Activated naive CD4-positive, alpha-beta T cell treated with anti-CD3 and anti-CD28 coated beads, Interleukin-2, amount 50 U/mL, for 72 hours (primary cell): ENCODE data around the gene PMFBP1. TPM values are rescaled to one million over a fixed set of nuclear protein-coding genes. Genes with fewer than 3 reads are reported as not detected.
A peak's percentile ranks its signal among the peaks of the same experiment; 100 is the strongest.

ENCODE experiments used
- ATAC-seq, 2 donors: fragments of 150-1000 bp; cut with Tn5 transposase; 2 replicates each; pipeline ENCODE4 v1.10.0; 2021; ENCODE audit warnings: mild to moderate bottlenecking in 2 of 2, moderate library complexity in 2 of 2
- DNase-seq, 2 donors: peaks; one replicate each; pipeline ENCODE4 v3.0.0; 2021 to 2022; ENCODE audit warnings: low spot score in 2 of 2
- H3K27ac Mint-ChIP-seq, 2 donors: one replicate each; pipeline ENCODE4 v1.8.0; 2022; ENCODE audit warnings: mild to moderate bottlenecking in 2 of 2, mixed read lengths in 2 of 2
- H3K36me3 Mint-ChIP-seq, 2 donors: one replicate each; pipeline ENCODE4 v1.8.0; 2022; ENCODE audit warnings: mixed read lengths in 2 of 2
- H3K9me3 Mint-ChIP-seq, 2 donors: one replicate each; pipeline ENCODE4 v1.8.0; 2022; ENCODE audit warnings: mixed read lengths in 2 of 2
- total RNA-seq, 2 donors: library from RNA; stranded (reverse); gene quantifications; one replicate each; pipeline ENCODE4 v1.2.3, GENCODE V29; 2022

The PMFBP1 gene
- total RNA-seq, 2 donors from 2014 or later, result 0.16 to 3.1 TPM

DNA sequence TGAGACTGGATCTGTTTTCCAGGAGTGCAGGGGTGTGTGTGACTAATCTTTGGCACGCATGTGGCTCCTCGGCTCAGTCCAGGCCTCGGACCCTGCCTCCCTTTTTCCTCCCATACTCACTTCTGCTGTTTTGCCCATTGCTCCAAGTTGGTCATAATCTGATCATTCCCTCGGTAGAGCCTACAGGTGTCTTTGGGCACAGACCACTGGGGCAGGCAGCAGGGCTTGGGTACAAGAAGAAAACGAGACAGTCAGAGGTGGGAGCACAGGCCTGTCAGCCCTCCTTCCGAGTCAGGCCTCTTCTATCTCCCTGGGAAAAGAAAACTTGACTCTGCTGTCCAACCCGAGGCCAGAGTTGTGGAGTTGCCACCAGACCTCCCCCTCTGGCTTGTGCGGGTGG lies 48.5 kb downstream of the PMFBP1 start:
- no peak for DNase-seq
- H3K27ac Mint-ChIP-seq, result peak overlapping the region in 1 of 2 donors; percentile 40
- H3K36me3 Mint-ChIP-seq, result no peaks in the 10 kb centered on the region
- no peak for ATAC-seq
- no peaks in the 10 kb centered on the region for H3K9me3 Mint-ChIP-seq

DNA sequence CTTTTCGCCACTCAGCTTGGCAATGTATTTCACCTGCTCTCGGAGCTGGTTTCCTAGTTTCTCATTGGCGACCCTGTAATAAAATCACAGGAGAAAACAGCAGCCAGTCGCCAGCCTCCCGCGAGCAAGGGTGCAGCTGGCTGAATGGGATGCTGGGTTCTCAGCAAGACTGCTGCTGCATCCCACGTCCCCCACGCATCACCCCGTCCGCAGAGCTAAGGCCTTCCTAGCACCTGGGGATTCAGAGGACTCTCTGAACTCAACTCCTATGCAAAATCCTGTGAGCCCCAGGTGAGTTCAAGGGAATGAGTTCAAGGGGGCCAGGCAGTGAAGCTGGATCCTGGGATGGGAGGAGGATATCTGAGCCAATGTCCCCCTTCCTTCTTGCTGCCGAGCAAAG lies 49.0 kb downstream of the PMFBP1 start:
- DNase-seq (no peak), ATAC-seq (no peak)
- H3K9me3 Mint-ChIP-seq, result no peaks in the 10 kb centered on the region
- no peaks in the 10 kb centered on the region for H3K36me3 Mint-ChIP-seq
- H3K27ac Mint-ChIP-seq, result no peak overlapping the region

DNA sequence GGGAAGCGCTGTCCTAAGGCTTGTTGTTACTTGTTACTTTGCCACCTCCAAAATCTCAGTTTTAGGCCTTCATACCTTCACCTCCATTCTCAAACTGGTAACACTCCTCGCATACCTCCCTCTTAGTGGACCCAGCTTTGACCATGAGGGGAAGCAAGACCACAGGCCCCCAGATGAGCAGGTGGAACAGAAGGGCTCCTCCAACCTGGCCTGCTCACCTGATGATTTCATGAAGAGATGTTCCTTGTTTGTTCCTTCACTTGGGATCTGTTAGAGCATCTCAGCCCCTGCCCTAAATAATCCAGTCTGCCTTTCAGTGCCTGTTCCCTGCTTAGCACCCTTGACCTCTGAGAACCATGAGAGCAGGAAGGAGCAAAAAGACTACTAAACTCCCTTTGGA lies 49.6 kb downstream of the PMFBP1 start:
- DNase-seq (no peak), ATAC-seq (no peak)
- Mint-ChIP-seq H3K36me3 (no peaks in the 10 kb centered on the region), H3K27ac (no peak overlapping the region), H3K9me3 (no peaks in the 10 kb centered on the region)

DNA sequence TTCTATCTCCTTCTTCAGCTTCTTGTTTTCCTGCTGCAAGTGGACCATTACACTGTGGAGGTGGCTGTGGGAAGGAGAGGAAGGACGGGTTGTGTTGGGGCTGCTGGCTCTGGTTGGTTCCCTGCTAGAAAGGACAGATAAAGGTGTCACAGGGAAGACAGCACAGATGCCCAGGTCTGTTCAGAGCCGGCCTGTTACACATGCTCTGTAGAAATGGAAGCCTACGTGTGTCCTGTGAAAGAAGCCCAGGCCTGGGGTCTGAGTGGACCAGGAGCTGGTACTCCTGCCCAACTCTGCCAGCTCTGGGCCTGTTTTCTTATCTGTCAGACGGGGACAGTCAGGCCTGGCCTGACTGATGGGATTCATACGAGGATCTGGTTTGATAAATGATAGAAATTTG lies 51.9 kb downstream of the PMFBP1 start:
- DNase-seq (no peak), ATAC-seq (no peak)
- Mint-ChIP-seq H3K36me3 (no peaks in the 10 kb centered on the region), H3K9me3 (no peaks in the 10 kb centered on the region), H3K27ac (no peak overlapping the region)

DNA sequence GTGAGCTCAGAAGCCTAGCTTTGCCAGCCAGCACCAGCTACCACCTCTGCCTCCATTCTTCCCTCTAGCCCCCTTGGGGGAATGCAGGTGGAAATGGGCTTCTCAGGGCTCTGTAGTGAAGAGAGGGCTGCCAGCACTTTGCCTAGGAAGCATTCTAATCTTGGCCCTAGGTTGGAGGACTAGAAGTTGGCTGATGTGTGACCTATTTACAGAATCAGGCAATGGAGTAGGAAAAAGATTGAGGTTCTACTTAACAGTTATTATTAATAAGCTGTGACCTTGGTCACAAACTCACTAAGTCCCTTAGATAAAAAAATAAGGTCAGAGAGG lies 58.4 kb downstream of the PMFBP1 start:
- H3K27ac Mint-ChIP-seq, result no peak overlapping the region
- H3K36me3 Mint-ChIP-seq, result peaks cover 8 to 15% of the 10 kb centered on the region in 2 donors
- ATAC-seq, result no peak
- H3K9me3 Mint-ChIP-seq, result no peaks in the 10 kb centered on the region
- no peak for DNase-seq

DNA sequence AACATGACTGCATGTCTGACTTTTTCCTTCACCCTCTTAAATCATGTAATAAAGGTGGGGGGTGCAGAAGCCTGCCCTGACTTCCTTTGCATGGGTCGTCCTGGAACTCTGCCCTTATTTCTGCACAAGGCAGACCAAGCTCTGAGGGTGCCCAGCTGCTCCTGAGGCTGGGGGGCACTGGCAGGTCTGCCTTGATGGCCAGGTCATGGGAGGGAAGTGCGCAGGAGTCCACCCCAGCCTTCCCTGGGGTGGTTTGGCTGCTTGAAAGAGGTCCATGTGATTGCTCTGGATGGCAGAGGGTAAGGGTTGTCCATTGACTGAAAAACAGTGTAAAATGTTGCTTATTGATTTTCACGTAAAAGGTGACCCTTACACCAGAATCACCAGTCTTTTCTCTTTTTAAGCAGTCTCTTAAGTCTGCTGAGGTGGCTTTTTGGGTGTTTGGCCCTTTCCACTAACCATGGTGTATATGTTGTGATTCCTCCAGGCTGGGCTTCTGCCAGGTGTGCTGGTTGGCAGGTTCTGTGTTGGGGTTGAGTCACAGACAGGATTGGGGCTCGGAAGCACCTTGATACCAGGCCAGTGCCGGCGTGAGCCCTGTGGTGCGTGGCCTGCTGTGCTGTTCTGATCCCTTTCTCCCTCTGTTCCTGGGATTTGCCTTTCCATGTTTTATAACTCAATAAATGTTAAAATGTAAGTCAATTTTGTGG lies 58.9 kb downstream of the PMFBP1 start:
- H3K27ac Mint-ChIP-seq, result no peak overlapping the region
- ATAC-seq (no peak), DNase-seq (no peak)
- no peaks in the 10 kb centered on the region for H3K9me3 Mint-ChIP-seq
- H3K36me3 Mint-ChIP-seq, result peaks cover 8 to 15% of the 10 kb centered on the region in 2 donors

DNA sequence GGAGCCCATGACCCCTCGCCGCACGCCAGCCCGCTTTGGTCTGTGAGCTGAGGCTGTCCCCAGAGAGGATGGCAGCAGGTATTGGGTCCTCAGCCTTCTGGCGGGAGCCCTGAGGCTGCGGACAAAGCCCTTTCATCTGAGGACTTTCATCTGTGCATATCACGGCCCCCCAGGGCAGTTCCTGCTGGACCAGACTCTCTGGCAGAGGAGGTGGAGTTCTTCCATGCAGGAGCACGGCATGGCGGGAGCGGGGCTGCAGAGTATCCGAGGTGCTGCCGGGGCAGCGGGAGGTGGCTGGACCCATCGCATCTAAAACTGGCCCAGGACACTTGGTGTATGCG lies 59.5 kb downstream of the PMFBP1 start:
- no peak for DNase-seq
- ATAC-seq, result no peak
- peaks cover 13 to 18% of the 10 kb centered on the region in 2 donors for H3K36me3 Mint-ChIP-seq
- no peak overlapping the region for H3K27ac Mint-ChIP-seq
- H3K9me3 Mint-ChIP-seq, result no peaks in the 10 kb centered on the region

DNA sequence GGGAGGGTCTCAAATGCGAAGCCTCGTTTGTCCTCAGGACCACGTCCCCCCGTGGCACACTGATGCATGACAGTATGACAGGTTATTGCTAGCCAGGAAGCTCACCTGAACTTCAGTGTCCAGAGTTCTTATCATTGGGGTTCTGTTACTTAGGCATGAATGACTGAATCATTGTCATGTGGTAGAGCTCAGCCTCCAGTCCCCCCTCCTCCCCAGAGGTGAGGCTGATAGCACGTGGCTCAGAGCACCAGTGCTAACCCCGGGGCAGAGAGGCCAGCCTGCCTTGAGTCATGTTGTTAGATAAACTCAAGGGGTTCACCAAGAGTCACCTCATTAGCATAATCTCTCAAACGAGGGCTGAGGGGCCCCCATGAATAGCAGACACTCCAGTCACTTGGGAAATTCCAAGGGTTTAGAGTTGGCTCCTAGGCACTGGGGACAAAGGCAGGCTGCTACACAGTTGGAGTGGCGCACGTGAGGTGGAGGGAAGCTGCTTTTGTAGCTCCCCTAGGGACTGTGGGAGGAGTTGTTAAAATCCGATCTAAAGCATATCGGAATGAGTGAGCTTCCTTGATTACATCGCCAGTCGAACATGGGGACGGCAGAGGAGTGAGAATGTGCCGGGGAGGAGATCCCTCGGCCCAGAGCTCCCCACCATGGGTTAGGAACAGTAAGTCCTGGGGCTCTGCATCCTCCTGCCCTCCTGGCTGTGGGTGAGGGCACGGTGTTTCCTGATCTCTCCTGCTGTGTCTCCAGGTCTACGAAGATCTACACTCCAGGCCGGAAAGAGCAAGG lies 60.1 kb downstream of the PMFBP1 start:
- H3K36me3 Mint-ChIP-seq, result peaks cover 19 to 20% of the 10 kb centered on the region in 2 donors
- ATAC-seq (peak in 1 of 2 donors; percentile 26), DNase-seq (no peak)
- H3K27ac Mint-ChIP-seq, result peak overlapping the region in 1 of 2 donors; percentile 30
- no peaks in the 10 kb centered on the region for H3K9me3 Mint-ChIP-seq

DNA sequence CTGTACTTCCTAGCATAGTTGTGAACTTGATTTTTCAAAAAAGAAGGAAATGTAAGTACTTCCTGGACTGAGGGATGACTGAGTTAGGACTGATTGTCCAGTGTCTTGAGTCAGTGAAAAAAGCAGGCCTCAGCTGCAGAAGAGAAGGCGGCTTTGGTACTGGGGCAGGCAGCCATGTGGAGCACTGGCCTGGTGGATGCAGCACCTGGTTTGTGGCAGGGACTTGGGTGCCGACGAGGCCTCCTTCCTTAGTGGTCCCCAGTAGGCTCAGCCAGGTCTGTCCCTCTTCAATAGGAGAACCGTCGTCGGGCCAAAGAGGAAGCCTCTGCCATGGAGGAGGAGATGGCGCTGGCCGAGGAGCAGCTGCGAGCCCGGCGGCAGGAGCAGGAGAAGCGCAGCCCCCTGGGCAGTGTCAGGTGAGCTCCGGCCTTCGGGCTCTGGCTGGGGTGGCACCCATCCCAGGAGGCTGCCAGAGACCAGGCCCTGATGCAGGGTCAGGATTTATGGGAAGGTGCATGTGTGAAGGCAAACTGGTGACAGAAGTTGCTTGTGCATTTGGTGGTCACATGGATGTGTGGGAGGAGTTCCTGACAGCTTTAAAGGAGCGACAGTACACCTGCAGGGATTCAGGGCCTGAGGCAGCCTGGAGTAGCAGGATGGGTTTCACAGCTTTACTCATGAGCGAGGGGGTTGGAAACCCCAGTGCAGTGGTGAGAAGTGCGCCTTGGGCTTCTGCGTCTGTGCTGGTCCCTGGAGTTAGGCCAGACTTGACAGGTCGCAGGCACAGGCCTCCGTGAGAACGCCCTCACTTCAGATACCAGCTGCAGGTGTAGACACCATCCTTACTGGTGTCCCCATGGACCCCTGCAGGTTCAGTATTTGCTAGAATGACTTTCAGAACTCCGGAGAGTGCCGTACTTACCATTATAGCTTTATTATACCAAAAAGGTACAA lies 61.0 kb downstream of the PMFBP1 start:
- no peak for DNase-seq
- Mint-ChIP-seq H3K27ac (peak overlapping the region in 1 of 2 donors; percentile 30), H3K36me3 (peaks cover 22 to 24% of the 10 kb centered on the region in 2 donors), H3K9me3 (no peaks in the 10 kb centered on the region)
- ATAC-seq, result no peak

DNA sequence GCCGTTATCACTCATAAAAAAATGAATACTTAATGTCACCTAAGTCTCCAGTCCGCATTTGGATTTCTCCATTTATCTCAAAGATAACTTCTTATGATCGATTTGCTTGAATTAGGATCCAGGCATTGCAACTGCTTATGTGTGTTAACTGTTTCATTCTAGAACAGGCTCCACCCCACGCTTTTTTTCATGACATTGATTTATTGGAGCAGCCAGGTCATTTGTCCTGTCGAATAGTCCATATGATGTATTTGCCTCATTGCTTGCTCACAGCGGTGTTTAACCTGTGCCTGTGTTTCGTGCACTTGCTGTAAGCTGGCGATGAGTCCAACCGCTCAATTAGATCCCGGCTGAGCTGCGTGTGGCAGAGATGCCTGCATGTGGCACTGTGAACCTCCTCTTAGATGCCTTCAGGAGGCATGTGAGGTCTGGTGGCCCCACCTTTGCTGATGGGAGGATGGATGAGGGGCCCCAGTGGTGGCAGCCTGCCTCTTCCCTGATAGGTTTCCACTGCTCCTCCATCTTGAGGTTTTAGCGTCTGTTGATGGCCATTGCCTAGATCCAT lies 61.9 kb downstream of the PMFBP1 start:
- Mint-ChIP-seq H3K27ac (no peak overlapping the region), H3K36me3 (peaks cover 24 to 31% of the 10 kb centered on the region in 2 donors), H3K9me3 (no peaks in the 10 kb centered on the region)
- DNase-seq, result no peak
- ATAC-seq, result no peak

DNA sequence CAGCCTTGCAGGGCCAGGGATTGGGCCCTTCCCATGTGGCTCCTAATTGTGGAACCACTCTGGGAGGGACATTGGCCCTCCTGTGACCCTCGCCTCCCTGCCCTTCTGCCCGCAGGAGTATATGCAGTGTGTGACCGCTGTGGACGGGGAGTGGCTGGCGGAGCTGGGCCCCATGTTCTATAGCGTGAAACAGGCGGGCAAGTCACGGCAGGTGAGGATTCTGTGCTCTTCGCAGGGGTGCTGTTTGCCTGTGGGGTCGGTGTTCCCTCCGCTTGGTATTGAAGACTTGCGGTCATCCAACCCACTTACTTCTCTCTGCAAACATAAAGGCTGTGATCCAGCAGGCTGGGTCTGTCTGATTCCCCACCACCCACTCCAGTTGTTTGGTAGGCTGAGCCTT lies 62.7 kb downstream of the PMFBP1 start:
- DNase-seq, result no peak
- no peaks in the 10 kb centered on the region for H3K9me3 Mint-ChIP-seq
- no peak for ATAC-seq
- H3K27ac Mint-ChIP-seq, result peak overlapping the region in 1 of 2 donors; percentile 44
- H3K36me3 Mint-ChIP-seq, result peaks cover 24 to 33% of the 10 kb centered on the region in 2 donors

DNA sequence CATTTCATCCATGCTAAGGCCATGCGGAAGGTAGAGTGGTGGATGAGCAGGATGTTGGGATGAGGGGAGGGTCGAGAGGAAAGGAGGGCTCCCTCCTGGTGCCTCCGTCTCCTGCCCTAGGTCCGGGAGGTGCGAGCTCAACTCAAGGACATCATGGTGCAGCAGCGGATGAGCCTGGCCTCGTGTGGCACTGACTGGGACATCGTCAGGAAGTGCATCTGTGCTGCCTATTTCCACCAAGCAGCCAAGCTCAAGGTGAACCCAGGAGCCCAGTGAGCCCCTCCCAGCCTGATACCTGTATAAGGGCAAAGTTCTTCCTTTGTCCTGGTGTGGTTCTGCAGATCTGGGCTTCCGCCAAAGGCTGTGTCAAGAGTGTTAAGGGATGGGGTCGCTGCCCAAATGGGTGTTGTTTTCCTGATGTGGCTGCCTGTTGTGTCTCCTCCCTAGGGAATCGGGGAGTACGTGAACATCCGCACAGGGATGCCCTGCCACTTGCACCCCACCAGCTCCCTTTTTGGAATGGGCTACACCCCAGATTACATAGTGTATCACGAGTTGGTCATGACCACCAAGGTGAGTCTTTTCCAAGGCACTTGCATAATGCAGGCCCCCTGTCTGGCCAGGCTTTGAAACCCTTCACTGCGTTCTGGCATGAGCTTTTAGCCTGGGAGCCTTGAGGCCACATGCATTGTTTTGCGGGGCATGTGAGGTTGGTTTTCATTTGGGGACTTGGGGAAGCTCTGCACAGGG lies 63.4 kb downstream of the PMFBP1 start:
- no peak overlapping the region for H3K27ac Mint-ChIP-seq
- peaks cover 26 to 35% of the 10 kb centered on the region in 2 donors for H3K36me3 Mint-ChIP-seq
- no peak for ATAC-seq
- no peak for DNase-seq
- H3K9me3 Mint-ChIP-seq, result no peaks in the 10 kb centered on the region

DNA sequence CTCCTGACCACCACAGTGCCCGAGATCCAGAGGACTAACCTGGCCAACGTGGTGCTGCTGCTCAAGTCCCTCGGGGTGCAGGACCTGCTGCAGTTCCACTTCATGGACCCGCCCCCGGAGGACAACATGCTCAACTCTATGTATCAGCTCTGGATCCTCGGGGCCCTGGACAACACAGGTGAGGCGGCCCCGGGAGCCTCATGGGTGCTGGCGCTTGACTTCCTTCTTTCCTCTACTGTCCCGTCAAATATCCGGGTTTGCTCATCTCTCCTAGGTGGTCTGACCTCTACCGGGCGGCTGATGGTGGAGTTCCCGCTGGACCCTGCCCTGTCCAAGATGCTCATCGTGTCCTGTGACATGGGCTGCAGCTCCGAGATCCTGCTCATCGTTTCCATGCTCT lies 64.6 kb downstream of the PMFBP1 start:
- Mint-ChIP-seq H3K36me3 (peaks cover 35 to 44% of the 10 kb centered on the region in 2 donors), H3K27ac (no peak overlapping the region), H3K9me3 (no peaks in the 10 kb centered on the region)
- DNase-seq (no peak), ATAC-seq (no peak)

DNA sequence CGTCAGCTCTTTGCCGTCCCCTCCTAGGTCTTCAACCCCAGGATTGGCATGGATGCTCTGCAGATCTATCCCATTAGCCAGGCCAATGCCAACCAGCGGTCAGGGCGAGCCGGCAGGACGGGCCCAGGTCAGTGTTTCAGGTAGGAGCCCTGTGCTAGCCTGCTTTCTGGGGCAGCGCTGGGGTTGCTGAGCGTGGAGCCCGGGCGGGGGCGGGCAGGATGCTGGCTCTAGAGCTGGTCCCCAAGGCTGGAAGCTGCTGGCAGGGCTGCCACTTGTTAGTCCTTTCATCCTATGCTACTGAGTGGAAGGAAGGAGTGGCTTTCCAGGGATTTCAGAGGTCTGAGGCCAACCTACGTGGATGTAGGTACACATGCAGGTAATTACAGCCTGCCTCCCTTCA lies 66.0 kb downstream of the PMFBP1 start:
- peaks cover 34 to 35% of the 10 kb centered on the region in 2 donors for H3K36me3 Mint-ChIP-seq

DNA sequence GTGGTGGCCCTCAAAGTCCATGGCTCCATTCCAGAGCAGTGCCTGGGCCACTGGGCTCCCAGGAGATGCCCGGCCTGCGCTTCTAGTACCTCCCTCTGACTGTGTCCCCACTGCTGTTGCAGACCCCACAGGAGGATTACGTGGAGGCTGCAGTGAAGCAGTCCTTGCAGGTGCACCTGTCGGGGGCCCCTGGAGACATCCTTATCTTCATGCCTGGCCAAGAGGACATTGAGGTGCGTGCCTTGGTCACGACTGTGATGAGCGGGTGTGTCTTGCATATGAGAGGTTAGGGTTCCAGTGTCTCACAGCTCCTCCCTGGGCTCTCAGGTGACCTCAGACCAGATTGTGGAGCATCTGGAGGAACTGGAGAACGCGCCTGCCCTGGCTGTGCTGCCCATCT lies 67.0 kb downstream of the PMFBP1 start:
- Mint-ChIP-seq H3K9me3 (no peaks in the 10 kb centered on the region), H3K27ac (no peak overlapping the region), H3K36me3 (peaks cover 27 to 29% of the 10 kb centered on the region in 2 donors)
- ATAC-seq (peak in 1 of 2 donors; percentile 16), DNase-seq (no peak)

More for the DNA sequence above, 66.0 kb downstream of the PMFBP1 start:
- no peaks in the 10 kb centered on the region for H3K9me3 Mint-ChIP-seq
- DNase-seq (no peak), ATAC-seq (no peak)
- H3K27ac Mint-ChIP-seq, result no peak overlapping the region

DNA sequence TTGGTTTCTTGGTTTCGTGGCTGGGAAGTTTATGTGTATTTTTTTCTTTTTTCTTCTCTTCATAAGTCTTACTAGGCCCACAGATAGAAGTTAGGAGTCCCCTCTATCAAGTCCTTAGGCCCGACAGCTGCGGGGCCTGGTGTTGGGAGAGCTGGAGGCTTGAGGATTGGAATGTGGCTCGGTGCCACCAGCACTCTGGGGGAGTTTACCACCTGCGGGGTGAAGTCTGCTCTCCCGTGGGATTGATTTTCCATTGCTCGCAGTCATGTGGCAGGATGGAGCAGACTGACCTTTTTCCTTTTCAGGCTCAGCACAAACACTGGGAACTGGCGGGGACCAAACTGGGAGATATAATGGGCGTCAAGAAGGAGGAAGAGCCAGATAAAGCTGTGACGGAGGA lies 70.8 kb downstream of the PMFBP1 start:
- DNase-seq, result no peak
- H3K36me3 Mint-ChIP-seq, result peaks cover 19 to 41% of the 10 kb centered on the region in 2 donors
- no peak for ATAC-seq
- H3K27ac Mint-ChIP-seq, result peak overlapping the region in 1 of 2 donors; percentile 30
- no peaks in the 10 kb centered on the region for H3K9me3 Mint-ChIP-seq
